AG09319 (cell line): ENCODE results near the gene MCF2.
A peak's percentile ranks its signal among the peaks of the same experiment; 100 is the strongest.

Source experiments
- DNase-seq: peaks from one replicate; pipeline ENCODE4 v3.0.0-alpha.2; 2010; ENCODE audit warnings: low read depth; ENCODE audit errors: extremely low read depth
- TF ChIP-seq, protein P1 (sequence below): IDR thresholded peaks from 2 replicates; pipeline ENCODE4 v1.5.1; 2011; ENCODE audit warnings: low read depth, mild to moderate bottlenecking, inconsistent platforms, low read length, moderate library complexity

The MCF2 gene

DNA sequence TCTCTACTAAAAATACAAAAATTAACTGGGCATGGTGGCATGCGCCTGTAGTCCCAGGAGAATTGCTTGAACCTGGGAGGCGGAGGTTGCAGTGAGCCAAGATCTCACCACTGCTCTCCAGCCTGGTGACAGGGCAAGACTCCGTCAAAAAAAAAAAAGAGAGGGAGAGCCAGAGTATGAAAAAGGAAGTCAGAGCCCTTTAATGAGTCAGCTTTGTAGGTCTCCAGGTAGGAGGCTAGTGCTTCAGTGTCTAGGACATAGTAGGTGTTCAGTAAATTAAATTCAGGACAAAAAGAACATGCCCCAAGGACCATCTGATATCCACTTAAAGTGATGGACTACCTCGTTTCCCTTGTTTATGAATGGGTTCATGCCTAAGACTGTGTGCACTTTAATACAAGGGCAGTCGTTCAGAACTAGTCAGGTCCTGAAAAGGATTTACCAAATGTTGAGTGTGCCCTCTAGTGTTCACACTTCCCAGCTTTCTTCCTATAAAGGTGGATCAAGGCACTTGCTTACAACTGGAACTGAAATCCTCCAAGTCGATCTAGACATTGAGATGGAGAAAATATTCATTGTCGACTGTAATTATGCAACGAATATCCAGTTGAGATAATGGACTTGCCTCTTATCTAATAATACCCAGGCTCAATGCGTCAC lies 148.5 kb downstream of the MCF2 start:
- TF ChIP-seq, protein P1, sequence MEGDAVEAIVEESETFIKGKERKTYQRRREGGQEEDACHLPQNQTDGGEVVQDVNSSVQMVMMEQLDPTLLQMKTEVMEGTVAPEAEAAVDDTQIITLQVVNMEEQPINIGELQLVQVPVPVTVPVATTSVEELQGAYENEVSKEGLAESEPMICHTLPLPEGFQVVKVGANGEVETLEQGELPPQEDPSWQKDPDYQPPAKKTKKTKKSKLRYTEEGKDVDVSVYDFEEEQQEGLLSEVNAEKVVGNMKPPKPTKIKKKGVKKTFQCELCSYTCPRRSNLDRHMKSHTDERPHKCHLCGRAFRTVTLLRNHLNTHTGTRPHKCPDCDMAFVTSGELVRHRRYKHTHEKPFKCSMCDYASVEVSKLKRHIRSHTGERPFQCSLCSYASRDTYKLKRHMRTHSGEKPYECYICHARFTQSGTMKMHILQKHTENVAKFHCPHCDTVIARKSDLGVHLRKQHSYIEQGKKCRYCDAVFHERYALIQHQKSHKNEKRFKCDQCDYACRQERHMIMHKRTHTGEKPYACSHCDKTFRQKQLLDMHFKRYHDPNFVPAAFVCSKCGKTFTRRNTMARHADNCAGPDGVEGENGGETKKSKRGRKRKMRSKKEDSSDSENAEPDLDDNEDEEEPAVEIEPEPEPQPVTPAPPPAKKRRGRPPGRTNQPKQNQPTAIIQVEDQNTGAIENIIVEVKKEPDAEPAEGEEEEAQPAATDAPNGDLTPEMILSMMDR = peak; percentile 55
- DNase-seq = peak; percentile 20

DNA sequence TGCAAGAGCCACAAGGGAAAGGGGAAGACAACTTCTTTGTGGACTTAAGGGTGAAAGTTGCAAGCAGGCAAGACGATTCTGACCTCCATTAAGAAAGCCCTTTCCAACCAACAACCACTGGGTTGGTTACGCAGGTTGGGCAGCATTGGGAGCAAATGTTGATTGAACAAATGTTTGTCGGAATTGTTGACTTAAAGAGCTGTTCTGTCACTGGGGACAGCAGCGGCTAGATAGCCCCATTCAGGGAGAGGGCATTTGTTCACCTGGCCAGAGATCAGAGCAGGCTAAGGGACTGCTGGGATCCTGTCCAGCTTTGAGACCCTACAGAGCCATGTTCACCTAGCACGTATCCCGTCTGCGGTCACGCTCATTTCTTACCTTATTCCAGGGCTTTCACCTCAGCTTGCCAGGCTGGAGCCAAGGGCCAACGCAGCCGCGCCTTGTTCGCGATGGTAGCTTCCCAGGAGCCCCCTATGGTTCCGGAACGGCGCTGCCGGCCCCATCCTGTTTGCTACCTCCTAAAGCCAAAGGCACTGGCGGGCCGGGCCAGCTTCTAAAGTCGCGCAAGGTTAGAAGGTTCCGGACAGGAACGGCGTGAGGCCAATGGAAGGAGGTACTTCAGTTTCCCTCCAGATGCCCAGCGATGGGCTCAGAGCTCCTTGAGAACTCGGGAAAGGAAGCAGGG lies 152.8 kb downstream of the MCF2 start:
- no peak for DNase-seq
- TF ChIP-seq, protein P1 = no peak

DNA sequence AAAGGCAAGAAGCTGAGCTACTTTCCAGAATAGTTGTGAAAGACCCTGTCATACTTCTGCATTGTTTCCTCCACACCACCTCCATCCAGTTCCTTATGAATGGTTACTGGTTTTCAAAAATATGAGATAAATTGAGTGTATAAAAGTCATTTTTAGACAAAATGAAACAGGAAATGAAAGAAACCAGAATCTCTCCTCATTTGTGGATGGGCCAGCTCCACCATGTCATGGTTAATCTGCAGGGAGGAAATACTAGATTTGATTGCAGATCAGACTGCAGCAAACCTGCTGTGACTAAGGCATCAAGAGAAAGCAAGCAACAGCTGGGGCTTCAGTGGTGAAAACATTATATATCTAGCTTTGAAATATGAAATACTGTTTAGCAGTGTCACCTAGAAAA lies 153.6 kb downstream of the MCF2 start:
- DNase-seq = no peak
- TF ChIP-seq, protein P1 = no peak

DNA sequence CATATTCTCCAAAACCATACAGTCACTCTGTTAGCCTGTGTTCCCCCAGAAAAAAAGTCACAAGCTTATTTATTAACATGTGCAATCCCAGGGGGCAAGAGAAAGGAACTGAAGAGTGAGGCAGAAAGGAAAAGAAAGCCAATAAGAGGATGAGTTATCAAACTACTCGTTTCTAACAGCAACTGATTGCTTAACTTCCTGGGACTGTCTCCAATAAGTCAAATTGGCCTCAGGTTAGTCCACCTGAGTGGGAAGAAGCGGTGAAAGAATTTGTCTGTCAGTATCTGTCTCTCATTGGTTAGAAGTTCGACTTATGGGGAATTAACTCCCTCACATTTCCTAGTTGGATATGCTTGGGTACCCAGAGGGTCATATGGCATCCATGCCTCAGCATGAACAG lies 163.4 kb downstream of the MCF2 start:
- no peak for DNase-seq
- TF ChIP-seq, protein P1 = no peak

DNA sequence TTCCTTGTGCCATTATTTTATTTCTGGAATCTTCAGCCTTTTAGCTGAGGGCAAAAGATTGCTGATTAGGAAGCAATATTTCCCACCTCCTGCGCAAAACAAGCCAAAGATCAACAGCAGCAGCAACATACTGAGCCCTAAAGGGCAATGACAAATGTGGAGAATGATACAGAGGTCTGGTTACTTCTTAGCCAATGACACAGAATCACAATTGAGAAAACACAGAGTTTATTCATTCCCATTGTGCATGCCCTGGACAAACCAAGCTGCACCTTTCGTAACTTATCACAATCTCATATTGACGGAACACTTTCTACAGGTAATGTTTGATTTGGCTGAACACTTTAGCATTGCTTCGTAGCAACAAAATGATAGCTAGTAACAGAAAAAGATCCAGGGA lies 164.0 kb downstream of the MCF2 start:
- TF ChIP-seq, protein P1 = no peak
- DNase-seq = no peak

DNA sequence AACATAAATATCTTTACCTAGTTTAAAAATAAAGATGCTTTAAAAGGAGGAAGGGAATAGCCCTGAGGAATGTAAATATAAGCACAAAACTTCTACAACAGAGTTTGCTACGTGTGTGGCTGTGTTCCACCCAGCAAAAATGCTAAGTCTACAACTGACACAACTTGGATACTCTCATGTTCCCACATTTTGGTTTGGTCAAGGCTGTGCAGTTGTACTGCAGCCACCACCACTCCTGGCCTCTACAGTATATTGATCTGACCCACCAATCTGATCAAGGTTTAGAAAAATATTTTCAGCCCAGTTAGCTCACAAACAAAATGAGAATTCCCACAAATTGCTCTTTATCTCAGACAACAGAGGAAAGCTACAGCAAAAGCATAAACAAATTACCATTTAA lies 165.3 kb downstream of the MCF2 start:
- TF ChIP-seq, protein P1 = no peak
- no peak for DNase-seq
